SH-SY5Y (cell line): ENCODE measurements around the gene LTK.

Experiments
- GATA2 ChIP-seq: IDR thresholded peaks from 2 replicates; pipeline ENCODE4 v1.6.1; 2011; ENCODE audit warnings: mild to moderate bottlenecking, low read depth, low read length
- GATA3 ChIP-seq: IDR thresholded peaks from 2 replicates; pipeline ENCODE4 v1.6.1; 2011; ENCODE audit warnings: low read depth, mild to moderate bottlenecking, low read length, moderate library complexity

DNA sequence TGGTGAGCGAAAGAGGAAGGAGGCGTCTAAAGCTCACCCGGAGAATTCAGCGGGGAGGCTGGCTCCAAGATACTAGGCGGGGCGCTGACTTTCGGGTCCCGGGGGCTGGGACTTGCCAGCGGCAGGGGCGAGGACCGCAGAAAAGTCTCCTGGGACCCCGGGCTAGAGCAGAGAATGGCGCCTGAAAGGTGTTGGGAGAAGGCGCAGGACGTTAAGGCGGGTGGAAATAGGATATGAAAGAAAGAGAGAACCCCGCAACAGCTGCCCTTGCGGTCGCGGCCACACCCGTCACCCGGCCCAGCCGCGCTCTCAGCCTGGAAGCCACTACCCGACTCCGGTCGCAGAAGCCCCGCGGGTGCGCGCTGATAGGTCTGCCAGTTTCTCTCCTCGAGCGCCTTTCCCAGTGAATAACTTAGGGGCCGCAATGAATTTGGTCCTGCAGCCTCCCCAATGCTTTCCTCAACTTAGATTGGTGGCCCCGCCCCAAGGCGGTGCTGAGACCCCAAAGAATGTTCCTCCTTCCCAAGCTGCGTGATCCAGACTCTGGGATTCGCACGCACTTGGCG is 604 bp downstream of the LTK start:
- TF ChIP-seq GATA2, result no peak
- no peak for TF ChIP-seq GATA3
